Testis (tissue), 5 donors: ENCODE results near the gene MYCT1. TPM values are rescaled to one million over a fixed set of nuclear protein-coding genes. Genes with fewer than 3 reads are reported as not detected.

Experiments
- DNase-seq: peaks from one replicate; pipeline ENCODE4 v3.0.0-alpha.2; 2019
- H3K27ac ChIP-seq, 2 donors: fragments of 200-600 bp; sonication (generic); one replicate each; pipeline ENCODE4 v1.5.1; 2019
- H3K27me3 ChIP-seq: fragments of 200-600 bp; sonication (generic); one replicate; pipeline ENCODE4 v1.5.1; 2019
- H3K36me3 ChIP-seq: fragments of 200-600 bp; sonication (generic); one replicate; pipeline ENCODE4 v1.5.1; 2017; ENCODE audit warnings: low read depth; ENCODE audit errors: missing control alignments
- H3K4me1 ChIP-seq: fragments of 200-600 bp; sonication (generic); one replicate; pipeline ENCODE4 v1.5.1; 2019
- H3K4me3 ChIP-seq, 2 donors: fragments of 200-600 bp; sonication (generic); one replicate each; pipeline ENCODE4 v1.5.1; 2017 to 2019
- H3K9me3 ChIP-seq: fragments of 200-600 bp; sonication (generic); one replicate; pipeline ENCODE4 v1.5.1; 2017
- CTCF ChIP-seq, 3 experiments: fragments of 450-650 bp in 2 of 3; fragments of 200-600 bp in 1 of 3; sonication (generic) in 1 of 3; IDR thresholded peaks; one replicate each; pipeline ENCODE4 v1.5.1; 2016 to 2019; ENCODE audit warnings: antibody characterized with exemption in 3 of 3, mild to moderate bottlenecking in 2 of 3, moderate library complexity in 1 of 3
- POLR2A ChIP-seq: fragments of 450-650 bp; IDR thresholded peaks from one replicate; pipeline ENCODE4 v1.6.1; 2017; ENCODE audit warnings: antibody characterized with exemption, mild to moderate bottlenecking, moderate library complexity
- WGBS, 2 donors: methylation state at CpG; one replicate each; pipeline ENCODE4 v1.1.5; 2018; 5-methylcytosine and 5-hydroxymethylcytosine counted together
- intact Hi-C: fragments of 100-400 bp; cut with DNase I; formaldehyde crosslinking; loops from one replicate; pipeline ENCODE4 v1.15.1; 2023; ENCODE audit warnings: low total_unique reads
- long read RNA-seq, 2 donors: transcript quantifications; one replicate each; lab custom pipeline, GENCODE V29; 2026
- polyA plus RNA-seq: library from polyadenylated mRNA; stranded (reverse); fragments of 350-450 nt; fragmentation: Illumina TruSeq; extraction: RNeasy Lipid Tissue Mini Kit (QIAGEN cat#74804); gene quantifications from one replicate; pipeline ENCODE4 v1.2.3, GENCODE V29; 2014; ENCODE audit warnings: low read depth, low replicate concordance; ENCODE audit not compliant: insufficient read depth
- total RNA-seq, 2 donors: library from RNA; depleted of rRNA; stranded (reverse); fragments of >200 nt; gene quantifications; one replicate each; pipeline ENCODE4 v1.2.3, GENCODE V29; 2016

Gene MYCT1, protein sequence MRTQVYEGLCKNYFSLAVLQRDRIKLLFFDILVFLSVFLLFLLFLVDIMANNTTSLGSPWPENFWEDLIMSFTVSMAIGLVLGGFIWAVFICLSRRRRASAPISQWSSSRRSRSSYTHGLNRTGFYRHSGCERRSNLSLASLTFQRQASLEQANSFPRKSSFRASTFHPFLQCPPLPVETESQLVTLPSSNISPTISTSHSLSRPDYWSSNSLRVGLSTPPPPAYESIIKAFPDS
- total RNA-seq (1 to 10 TPM; 2.3 to 3.4 TPM), polyA plus RNA-seq (4.3 TPM)
- long read RNA-seq, donor 1, transcript MYCT1-201 (2 exons, 3,030 nt): major isoform, 5 of 5 reads
- long read RNA-seq, donor 1, partial matches to known transcripts: 0 of 5 reads
- long read RNA-seq, donor 1, other reads (novel, unspliced or antisense): 0 of 5 reads
- long read RNA-seq, donor 2, partial matches to known transcripts: 10 of 14 reads
- long read RNA-seq, donor 2, other reads (novel, unspliced or antisense): 0 of 14 reads

- no peak within 1 kb of the TSS for H3K4me3 ChIP-seq
Observed at GRCh38 chr6:152697634-152698033, at the start of gene MYCT1. Gene MYCT1 (plus strand): TSS chr6:152697897. CDS start chr6:152697903, 6 bp downstream.

GRCh38 chr6:152648105-152648504 lies 49.6 kb upstream of the MYCT1 start:
- WGBS, 2 donors: 28 to 45% methylated on average over 2 of the region's 2 CpGs
- Histone ChIP-seq H3K4me1 (peaks cover 4% of the 10 kb centered on the region), H3K9me3 (no peaks in the 10 kb centered on the region), H3K27me3 (no peaks in the 10 kb centered on the region), H3K4me3 (no peak overlapping the region), H3K27ac (no peak overlapping the region), H3K36me3 (no peaks in the 10 kb centered on the region)
- TF ChIP-seq POLR2A (no peak), CTCF (IDR thresholded peaks at IDR 0.05) (no peak)
- intact Hi-C loops: no loop called here
- DNase-seq: no peak

More at GRCh38 chr6:152697634-152698033, at the start of gene MYCT1:
- no peaks in the 10 kb centered on the region for H3K27me3 ChIP-seq
- no peak within 1 kb of the TSS for H3K27ac ChIP-seq
- H3K4me1 ChIP-seq: no peaks in the 10 kb centered on the region
- WGBS, 2 donors: 50 to 62% methylated on average over 2 of the region's 2 CpGs
- TF ChIP-seq POLR2A (no peak), CTCF (IDR thresholded peaks at IDR 0.05) (no peak)
- DNase-seq: no peak
- H3K36me3 ChIP-seq: no peaks in the 10 kb centered on the region
- intact Hi-C loops: no loop called here
- no peaks in the 10 kb centered on the region for H3K9me3 ChIP-seq

- Histone ChIP-seq H3K4me3 (no peak overlapping the region), H3K9me3 (no peaks in the 10 kb centered on the region), H3K27ac (no peak overlapping the region), H3K27me3 (no peaks in the 10 kb centered on the region), H3K4me1 (no peaks in the 10 kb centered on the region), H3K36me3 (no peaks in the 10 kb centered on the region)
- TF ChIP-seq POLR2A: no peak
- TF ChIP-seq CTCF (IDR thresholded peaks at IDR 0.05): no peak
- 76 to 84% methylated on average over 3 of the region's 3 CpGs for WGBS, 2 donors
- no peak for DNase-seq
- intact Hi-C loops: no loop called here
Observed at GRCh38 chr6:152651986-152652385, 45.7 kb upstream of the MYCT1 start.

GRCh38 chr6:152661776-152662175 lies 35.9 kb upstream of the MYCT1 start:
- TF ChIP-seq POLR2A: no peak
- TF ChIP-seq CTCF (IDR thresholded peaks at IDR 0.05): no peak
- Histone ChIP-seq H3K4me1 (no peaks in the 10 kb centered on the region), H3K27me3 (no peaks in the 10 kb centered on the region), H3K9me3 (no peaks in the 10 kb centered on the region), H3K4me3 (no peak overlapping the region), H3K27ac (no peak overlapping the region), H3K36me3 (no peaks in the 10 kb centered on the region)
- no peak for DNase-seq
- intact Hi-C loops: loop anchor here (10.0 kb wide), 1 partner anchor 107 kb away; no protein-coding TSS in a partner anchor
- 86 to 95% methylated on average over 3 of the region's 3 CpGs for WGBS, 2 donors
